Skeletal muscle tissue (tissue), 4 donors: ENCODE measurements around the gene CALML3. TPM values are rescaled to one million over a fixed set of nuclear protein-coding genes. Genes with fewer than 3 reads are reported as not detected.
A peak's percentile ranks its signal among the peaks of the same experiment; 100 is the strongest.

Experiments used
- H3K27ac ChIP-seq: one replicate; pipeline ENCODE4 v1.7.0; 2013; ENCODE audit warnings: mild to moderate bottlenecking, low read depth, low read length, inconsistent platforms
- H3K27me3 ChIP-seq, 3 donors: one replicate each; pipeline ENCODE4 v1.7.0; 2013; ENCODE audit warnings: low read length in 3 of 3; ENCODE audit not compliant: control insufficient read depth in 3 of 3, insufficient read depth in 3 of 3
- H3K36me3 ChIP-seq, 3 donors: one replicate each; pipeline ENCODE4 v1.7.0; 2013; ENCODE audit warnings: low read length in 3 of 3; ENCODE audit not compliant: control insufficient read depth in 3 of 3, insufficient read depth in 3 of 3
- H3K4me1 ChIP-seq, 3 donors: one replicate each; pipeline ENCODE4 v1.7.0; 2013; ENCODE audit warnings: low read length in 3 of 3, mild to moderate bottlenecking in 3 of 3; ENCODE audit not compliant: control insufficient read depth in 3 of 3, insufficient read depth in 3 of 3
- H3K4me3 ChIP-seq, 3 donors: one replicate each; pipeline ENCODE4 v1.7.0; 2013; ENCODE audit warnings: low read length in 3 of 3
- H3K9ac ChIP-seq, 3 donors: one replicate each; pipeline ENCODE4 v1.7.0; 2013; ENCODE audit warnings: low read length in 3 of 3, mild to moderate bottlenecking in 3 of 3, moderate library complexity in 2 of 3, low read depth in 1 of 3
- H3K9me3 ChIP-seq, 3 donors: one replicate each; pipeline ENCODE4 v1.7.0; 2013; ENCODE audit warnings: low read length in 3 of 3; ENCODE audit not compliant: control insufficient read depth in 3 of 3
- total RNA-seq: library from RNA; depleted of rRNA; stranded (reverse); fragments of >200 nt; gene quantifications from one replicate; pipeline ENCODE4 v1.2.3, GENCODE V29; 2014
- donor health status: Osteomylitis.

Gene CALML3
- total RNA-seq, 1 donor from 2014 or later = not detected

GRCh38 chr10:5547931-5548660 lies 23.3 kb downstream of the CALML3 start:
- Histone ChIP-seq H3K4me1 (peaks cover 33 to 43% (median 33%) of the 10 kb centered on the region in 3 donors), H3K36me3 (no peaks in the 10 kb centered on the region), H3K27me3 (no peaks in the 10 kb centered on the region), H3K27ac (peak overlapping the region; percentile 47), H3K4me3 (peak overlapping the region; percentile 1 to 56 (median 52)), H3K9me3 (no peaks in the 10 kb centered on the region), H3K9ac (peak overlapping the region; percentile 40 to 73 (median 66))

GRCh38 chr10:5549462-5550249 lies 24.9 kb downstream of the CALML3 start:
- Histone ChIP-seq H3K9ac (no peak overlapping the region), H3K9me3 (no peaks in the 10 kb centered on the region), H3K4me3 (no peak overlapping the region), H3K27ac (no peak overlapping the region), H3K4me1 (peaks cover 37 to 47% (median 40%) of the 10 kb centered on the region in 3 donors), H3K36me3 (no peaks in the 10 kb centered on the region), H3K27me3 (no peaks in the 10 kb centered on the region)

GRCh38 chr10:5550250-5550545 lies 25.4 kb downstream of the CALML3 start:
- Histone ChIP-seq H3K9ac (no peak overlapping the region), H3K9me3 (no peaks in the 10 kb centered on the region), H3K27ac (no peak overlapping the region), H3K4me1 (peaks cover 34 to 45% (median 43%) of the 10 kb centered on the region in 3 donors), H3K27me3 (no peaks in the 10 kb centered on the region), H3K36me3 (no peaks in the 10 kb centered on the region), H3K4me3 (no peak overlapping the region)

GRCh38 chr10:5550621-5551530 lies 26.1 kb downstream of the CALML3 start:
- Histone ChIP-seq H3K9ac (no peak overlapping the region), H3K4me1 (peaks cover 28 to 40% (median 39%) of the 10 kb centered on the region in 3 donors), H3K27me3 (no peaks in the 10 kb centered on the region), H3K4me3 (no peak overlapping the region), H3K9me3 (no peaks in the 10 kb centered on the region), H3K36me3 (no peaks in the 10 kb centered on the region), H3K27ac (no peak overlapping the region)

- H3K27ac ChIP-seq = no peak overlapping the region
- no peak overlapping the region for H3K9ac ChIP-seq
- peaks cover 22 to 33% (median 31%) of the 10 kb centered on the region in 3 donors for H3K4me1 ChIP-seq
- no peak overlapping the region for H3K4me3 ChIP-seq
- H3K9me3 ChIP-seq = no peaks in the 10 kb centered on the region
- peaks cover 0 to 2% (median 2%) of the 10 kb centered on the region in 3 donors for H3K27me3 ChIP-seq
- H3K36me3 ChIP-seq = no peaks in the 10 kb centered on the region
Measured at GRCh38 chr10:5551531-5552375, 27.0 kb downstream of the CALML3 start.

GRCh38 chr10:5552376-5553321 lies 27.9 kb downstream of the CALML3 start:
- peaks cover 19 to 27% (median 23%) of the 10 kb centered on the region in 3 donors for H3K4me1 ChIP-seq
- H3K4me3 ChIP-seq = no peak overlapping the region
- H3K36me3 ChIP-seq = no peaks in the 10 kb centered on the region
- H3K27ac ChIP-seq = no peak overlapping the region
- peaks cover 0 to 2% (median 2%) of the 10 kb centered on the region in 3 donors for H3K27me3 ChIP-seq
- no peaks in the 10 kb centered on the region for H3K9me3 ChIP-seq
- no peak overlapping the region for H3K9ac ChIP-seq

- H3K27me3 ChIP-seq = peaks cover 0 to 2% (median 2%) of the 10 kb centered on the region in 3 donors
- peaks cover 11 to 18% (median 14%) of the 10 kb centered on the region in 3 donors for H3K4me1 ChIP-seq
- H3K27ac ChIP-seq = no peak overlapping the region
- no peaks in the 10 kb centered on the region for H3K9me3 ChIP-seq
- H3K36me3 ChIP-seq = no peaks in the 10 kb centered on the region
- no peak overlapping the region for H3K4me3 ChIP-seq
- no peak overlapping the region for H3K9ac ChIP-seq
Measured at GRCh38 chr10:5553400-5554170, 28.8 kb downstream of the CALML3 start.

- Histone ChIP-seq H3K4me1 (peaks cover 5 to 11% (median 5%) of the 10 kb centered on the region in 3 donors), H3K36me3 (no peaks in the 10 kb centered on the region), H3K27me3 (peaks cover 0 to 2% (median 2%) of the 10 kb centered on the region in 3 donors), H3K27ac (no peak overlapping the region), H3K4me3 (no peak overlapping the region), H3K9ac (no peak overlapping the region), H3K9me3 (no peaks in the 10 kb centered on the region)
Measured at GRCh38 chr10:5555021-5555510, 30.3 kb downstream of the CALML3 start.
